SU-DHL-6 (cell line): Measurements from ENCODE around the gene EVPL.

ENCODE experiments used
- H2AFZ ChIP-seq: fragments of 200-600 bp; sonication (generic); 2 replicates; pipeline ENCODE4 v1.6.1; 2014; ENCODE audit warnings: low read depth, mild to moderate bottlenecking, moderate library complexity, mixed read lengths, antibody characterized with exemption, low read length; ENCODE audit not compliant: severe bottlenecking
- H3F3A ChIP-seq: fragments of 200-600 bp; shearing (Covaris generic); 2 replicates; pipeline ENCODE4 v1.6.0; 2016; ENCODE audit warnings: antibody characterized with exemption, mild to moderate bottlenecking; ENCODE audit not compliant: insufficient read depth
- H3K27ac ChIP-seq: fragments of 200-600 bp; sonication (generic); 2 replicates; pipeline ENCODE4 v1.5.1; 2016; ENCODE audit warnings: low read depth, mild to moderate bottlenecking, low read length, moderate library complexity, mixed read lengths
- H3K27me3 ChIP-seq: fragments of 200-600 bp; sonication (generic), shearing (Covaris generic); 2 replicates; pipeline ENCODE4 v1.6.0; 2014; ENCODE audit warnings: mild to moderate bottlenecking, low read length
- H3K36me3 ChIP-seq: fragments of 200-600 bp; sonication (generic); 2 replicates; pipeline ENCODE4 v1.6.1; 2014; ENCODE audit warnings: mild to moderate bottlenecking, low read length, mixed read lengths
- H3K4me2 ChIP-seq: fragments of 300-600, 200-600 bp; shearing (Covaris generic), sonication (generic); 2 replicates; pipeline ENCODE4 v1.6.0; 2014; ENCODE audit warnings: low read length, low read depth, mild to moderate bottlenecking; ENCODE audit not compliant: poor library complexity, severe bottlenecking
- H3K4me3 ChIP-seq: fragments of 200-600 bp; sonication (generic); 2 replicates; pipeline ENCODE4 v1.5.1; 2014; ENCODE audit warnings: antibody characterized with exemption, low read length, mild to moderate bottlenecking, mixed read lengths; ENCODE audit not compliant: insufficient read depth, poor library complexity, severe bottlenecking
- H3K79me2 ChIP-seq: fragments of 200-600 bp; sonication (generic); 2 replicates; pipeline ENCODE4 v1.6.1; 2014; ENCODE audit warnings: mild to moderate bottlenecking, low read length, moderate library complexity; ENCODE audit not compliant: insufficient read depth
- H3K9ac ChIP-seq: fragments of 200-600 bp; sonication (generic); 2 replicates; pipeline ENCODE4 v1.7.0; 2014; ENCODE audit warnings: mild to moderate bottlenecking, low read length
- H3K9me2 ChIP-seq: fragments of 200-600 bp; sonication (generic); replicated peaks from 2 replicates; pipeline ENCODE4 v1.6.1; 2014; ENCODE audit warnings: low read length; ENCODE audit not compliant: insufficient read depth
- H3K9me3 ChIP-seq: fragments of 200-600 bp; sonication (generic); 2 replicates; pipeline ENCODE4 v1.6.1; 2014; ENCODE audit warnings: low read length, mixed read lengths; ENCODE audit not compliant: insufficient read depth
- H4K20me1 ChIP-seq: fragments of 200-600 bp; sonication (generic); 2 replicates; pipeline ENCODE4 v1.6.1; 2014; ENCODE audit warnings: low read depth, mild to moderate bottlenecking, antibody characterized with exemption, low read length, moderate library complexity, mixed read lengths
- CTCF ChIP-seq: fragments of 200-600 bp; sonication (generic); IDR thresholded peaks from one replicate; pipeline ENCODE4 v1.5.1; 2017; ENCODE audit warnings: antibody characterized with exemption, mild to moderate bottlenecking, low read length, moderate library complexity; ENCODE audit not compliant: insufficient read depth, poor library complexity, severe bottlenecking
- EZH2phosphoT487 ChIP-seq: fragments of 200-600 bp; sonication (generic), shearing (Covaris generic); conservative IDR thresholded peaks from 2 replicates; pipeline ENCODE4 v1.6.1; 2018; ENCODE audit warnings: mild to moderate bottlenecking, antibody characterized with exemption, low read length, moderate library complexity, mixed read lengths

Gene EVPL

GRCh38 chr17:75959839-75960511 is 67.1 kb downstream of the EVPL start:
- 0 out of 2 replicates have a peak, but pooled peaks cover 5% of the 10 kb centered on the region for H3F3A ChIP-seq
- no peak overlapping the region for H2AFZ ChIP-seq
- no peak overlapping the region for H3K4me3 ChIP-seq
- H3K79me2 ChIP-seq = no peaks in the 10 kb centered on the region
- no peaks in the 10 kb centered on the region for H3K27me3 ChIP-seq
- no peaks in the 10 kb centered on the region for H4K20me1 ChIP-seq
- 0 out of 2 replicates have a peak, but pooled peaks cover 6% of the 10 kb centered on the region for H3K36me3 ChIP-seq
- no peak for TF ChIP-seq CTCF
- TF ChIP-seq EZH2phosphoT487 = no peak
- no peaks in the 10 kb centered on the region for H3K9me3 ChIP-seq
- H3K4me2 ChIP-seq = no peak overlapping the region
- H3K27ac ChIP-seq = no peak overlapping the region
- no peak overlapping the region for H3K9ac ChIP-seq
- H3K9me2 ChIP-seq = no peaks in the 10 kb centered on the region

GRCh38 chr17:75959051-75959838 is 67.9 kb downstream of the EVPL start:
- Histone ChIP-seq H2AFZ (no peak overlapping the region), H3K4me2 (no peak overlapping the region), H3K9ac (no peak overlapping the region), H3K36me3 (0 out of 2 replicates have a peak, but pooled peaks cover 6% of the 10 kb centered on the region), H3F3A (0 out of 2 replicates have a peak, but pooled peaks cover 5% of the 10 kb centered on the region), H4K20me1 (no peaks in the 10 kb centered on the region), H3K27ac (no peak overlapping the region), H3K79me2 (no peaks in the 10 kb centered on the region), H3K27me3 (no peaks in the 10 kb centered on the region), H3K9me3 (no peaks in the 10 kb centered on the region), H3K4me3 (no peak overlapping the region), H3K9me2 (no peaks in the 10 kb centered on the region)
- TF ChIP-seq CTCF (no peak), EZH2phosphoT487 (no peak)
